GM12878 (cell line): Measurements from ENCODE around the gene NACA. TPM values are rescaled to one million over a fixed set of nuclear protein-coding genes. Genes with fewer than 3 reads are reported as not detected.

Experiments
- ATAC-seq: fragments of 200-7000 bp; cut with Tn5 transposase; 3 replicates; pipeline ENCODE4 v1.9.1; 2020; ENCODE audit warnings: mild to moderate bottlenecking, moderate library complexity
- BruUV-seq: library from RNA; stranded (reverse); fragments of 400-500 nt; replicated peaks from 2 replicates; lab custom pipeline; 2021; lab: Mats Ljungman, UMichigan
- CTCF ChIA-PET: fragments of 300-600 bp; sonication (Branson Sonifier 250); formaldehyde crosslinking; extraction: SDS; loops from one replicate; lab custom pipeline; 2021; ENCODE audit warnings: inconsistent platforms; lab: Yijun Ruan, JAX
- POLR2A ChIA-PET: fragments of 350-600 bp; formaldehyde crosslinking; extraction: SDS; loops from one replicate; lab custom pipeline; 2021; ENCODE audit warnings: inconsistent platforms; lab: Charles Lee
- RAD21 ChIA-PET: fragments of 300-600 bp; sonication (Branson Sonifier 250); formaldehyde crosslinking; loops from one replicate; lab custom pipeline; 2023; ENCODE audit warnings: antibody characterized with exemption; ENCODE audit not compliant: unreplicated experiment; lab: Charles Lee
- SMC1A ChIA-PET: fragments of 300-600 bp; sonication (Branson Sonifier 250); formaldehyde crosslinking; loops from one replicate; lab custom pipeline; 2023; ENCODE audit not compliant: unreplicated experiment, uncharacterized antibody; lab: Charles Lee
- DNase-seq: peaks from one replicate; pipeline ENCODE4 v3.0.0-alpha.2; 2011; ENCODE audit warnings: low read depth, low spot score
- FAIRE-seq: peaks from 3 replicates; lab custom pipeline; 2011; peaks lifted over from hg19 to GRCh38; lab: Jason Lieb, UNC
- H2AFZ ChIP-seq: 2 replicates; pipeline ENCODE4 v1.6.0; 2011; ENCODE audit warnings: low read depth, low read length, control low read depth; ENCODE audit not compliant: control insufficient read depth
- H3K27ac ChIP-seq: 2 replicates; pipeline ENCODE4 v1.5.1; 2011; ENCODE audit warnings: control low read depth; ENCODE audit not compliant: control insufficient read depth, insufficient read depth
- H3K27me3 ChIP-seq, 2 experiments: replicated peaks in 1 of 2; 2 replicates each; pipeline versions ENCODE4 v1.6.0 to v1.6.1; 2011; ENCODE audit warnings: low read length in 1 of 2; ENCODE audit not compliant: control insufficient read depth in 2 of 2, insufficient read depth in 2 of 2
- H3K36me3 ChIP-seq, 2 experiments: 2 replicates each; pipeline ENCODE4 v1.5.1; 2011; ENCODE audit warnings: low read length in 1 of 2; ENCODE audit not compliant: control insufficient read depth in 2 of 2, insufficient read depth in 2 of 2
- H3K4me1 ChIP-seq: 2 replicates; pipeline ENCODE4 v1.6.1; 2011; ENCODE audit warnings: mild to moderate bottlenecking, low read length, moderate library complexity, mixed read lengths; ENCODE audit not compliant: control insufficient read depth, insufficient read depth
- H3K4me2 ChIP-seq: 2 replicates; pipeline ENCODE4 v1.6.0; 2011; ENCODE audit warnings: control low read depth; ENCODE audit not compliant: control insufficient read depth, insufficient read depth
- H3K4me3 ChIP-seq: fragments of 200-600 bp; sonication (generic); 2 replicates; pipeline ENCODE4 v1.5.1; 2016
- H3K79me2 ChIP-seq: 2 replicates; pipeline ENCODE4 v1.6.0; 2011; ENCODE audit warnings: low read length; ENCODE audit not compliant: control insufficient read depth, insufficient read depth
- H3K9ac ChIP-seq: 2 replicates; pipeline ENCODE4 v1.8.0; 2011; ENCODE audit warnings: low read length, control low read depth, mixed read lengths; ENCODE audit not compliant: control insufficient read depth, insufficient read depth
- H3K9me3 ChIP-seq: replicated peaks from 3 replicates; pipeline ENCODE4 v1.5.1; 2011; ENCODE audit warnings: mild to moderate bottlenecking, low read length; ENCODE audit not compliant: control insufficient read depth, insufficient read depth
- H4K20me1 ChIP-seq: 2 replicates; pipeline ENCODE4 v1.6.0; 2011; ENCODE audit not compliant: control insufficient read depth, insufficient read depth
- CEBPB ChIP-seq, 2 experiments: fragments of 150-350 bp in 1 of 2; IDR thresholded peaks; 2 replicates each; pipeline ENCODE4 v1.6.1; 2012 to 2014; ENCODE audit warnings: low read depth in 2 of 2, low read length in 2 of 2, borderline replicate concordance in 1 of 2, inconsistent platforms in 1 of 2
- CHD2 ChIP-seq: IDR thresholded peaks from 2 replicates; pipeline ENCODE4 v1.6.1; 2011; ENCODE audit warnings: low read depth, low read length, improper control_type of control experiment, borderline replicate concordance
- EP300 ChIP-seq, 2 experiments: fragments of 150-350 bp in 1 of 2; IDR thresholded peaks; 2 replicates each; pipeline ENCODE4 v1.6.1; 2011 to 2012; ENCODE audit warnings: low read depth in 2 of 2, low read length in 2 of 2, borderline replicate concordance in 1 of 2, improper control_type of control experiment in 1 of 2, inconsistent platforms in 1 of 2; ENCODE audit not compliant: control insufficient read depth in 1 of 2
- FOXM1 ChIP-seq: IDR thresholded peaks from 2 replicates; pipeline ENCODE4 v1.6.1; 2012; ENCODE audit warnings: low read depth, mild to moderate bottlenecking, inconsistent platforms, low read length, moderate library complexity
- GABPA ChIP-seq: IDR thresholded peaks from 2 replicates; pipeline ENCODE4 v1.6.1; 2014; ENCODE audit warnings: antibody characterized with exemption, low read depth, mild to moderate bottlenecking, inconsistent platforms
- HDAC6 ChIP-seq: fragments of 200-600 bp; sonication (generic); IDR thresholded peaks from one replicate; pipeline ENCODE4 v1.8.0; 2017; ENCODE audit warnings: antibody characterized with exemption; ENCODE audit not compliant: unreplicated experiment
- IRF5 ChIP-seq: fragments of 450-650 bp; IDR thresholded peaks from 2 replicates; pipeline ENCODE4 v1.6.1; 2017; ENCODE audit warnings: borderline replicate concordance
- KDM1A ChIP-seq: fragments of 200-600 bp; sonication (generic); IDR thresholded peaks from 2 replicates; pipeline ENCODE4 v1.6.1; 2016; ENCODE audit warnings: borderline replicate concordance
- NFYB ChIP-seq: IDR thresholded peaks from 2 replicates; pipeline ENCODE4 v1.6.1; 2011; ENCODE audit warnings: low read depth, mild to moderate bottlenecking, low read length, improper control_type of control experiment, moderate library complexity; ENCODE audit not compliant: insufficient read depth
- NKRF ChIP-seq: fragments of 450-650 bp; conservative IDR thresholded peaks from 2 replicates; pipeline ENCODE4 v1.6.1; 2017; ENCODE audit warnings: mild to moderate bottlenecking, moderate library complexity
- NR2C2 ChIP-seq: IDR thresholded peaks from 2 replicates; pipeline ENCODE4 v1.6.1; 2011; ENCODE audit warnings: borderline replicate concordance, low read depth; ENCODE audit not compliant: control insufficient read depth, insufficient read length
- RUNX3 ChIP-seq: IDR thresholded peaks from 2 replicates; pipeline ENCODE4 v1.6.1; 2012; ENCODE audit warnings: low read length, inconsistent platforms
- ZNF622 ChIP-seq: fragments of 450-650 bp; IDR thresholded peaks from 2 replicates; pipeline ENCODE4 v1.6.1; 2017; ENCODE audit warnings: mild to moderate bottlenecking, inconsistent platforms
- WGBS: methylation state at CpG from one replicate; pipeline ENCODE4 v1.1.6; 2016; ENCODE audit warnings: low lambda C conversion rate; ENCODE audit not compliant: insufficient replicate concordance, insufficient coverage; ENCODE audit errors: missing lambda C conversion rate; 5-methylcytosine and 5-hydroxymethylcytosine counted together
- in situ Hi-C: fragments of 300-500 bp; cut with MboI; formaldehyde crosslinking; loops from 9 replicates; pipeline ENCODE4 v1.14.3; 2018; ENCODE audit warnings: mixed read lengths
- intact Hi-C: fragments of 100-400 bp; cut with micrococcal nuclease; formaldehyde crosslinking; loops from one replicate; pipeline ENCODE4 v1.14.2; 2022; ENCODE audit not compliant: unreplicated experiment
- polyA plus RNA-seq, 11 experiments: library from polyadenylated mRNA; depleted of rRNA in 4 of 11; unstranded in 6 of 11; stranded (reverse) in 5 of 11; fragments of >200 nt; fragmentation: Nextera tagmentation in 4 of 11; fragmentation: Illumina TruSeq in 1 of 11; extraction: Ambion mirVana in 4 of 11; extraction: Trizol in 1 of 11; gene quantifications; 1 replicate in 1 of 11; 2 replicates in 10 of 11; pipeline versions ENCODE4 v1.2.1 to v1.2.3, GENCODE V29; 2011 to 2016; ENCODE audit warnings: inconsistent platforms in 2 of 11, missing spikeins in 2 of 11, low read depth in 1 of 11
- total RNA-seq, 4 experiments: library from RNA; depleted of rRNA in 3 of 4; stranded (reverse); fragments of >200 nt in 3 of 4; fragmentation: Illumina TruSeq in 1 of 4; extraction: Trizol in 1 of 4; gene quantifications; 2 replicates each; pipeline versions ENCODE4 v1.2.1 to v1.2.3, GENCODE V29; 2013 to 2021
- TF ChIP-seq, protein P1 (sequence below): IDR thresholded peaks from 2 replicates; pipeline ENCODE4 v1.6.1; 2012; ENCODE audit warnings: low read depth, low read length, improper control_type of control experiment

Gene NACA
- total and polyA plus RNA-seq, 10 of the 15 experiments (the other 5 are each of a cell fraction or from before 2014, with no cell fraction given): 1,181 to 2,782 (median 1,905) TPM

- no peaks in the 10 kb centered on the region for H3K27me3 ChIP-seq
- H3K27ac ChIP-seq: no peak overlapping the region
- CTCF ChIA-PET: interaction anchor here (1.2 kb wide), 1 partner anchor 10 kb away, joined by 3 read pairs; no protein-coding TSS in a partner anchor
- no peak overlapping the region for H3K4me3 ChIP-seq
- in situ Hi-C loops: no loop called here
- TF ChIP-seq GABPA (no peak), NR2C2 (no peak), KDM1A (no peak), IRF5 (no peak), CHD2 (no peak), EP300 (IDR thresholded peaks at IDR 0.05; ENCODE audit: borderline replicate concordance in 1 of 2, control insufficient read depth in 1 of 2, low read depth in 2 of 2, low read length in 2 of 2) (no peak), FOXM1 (no peak), NKRF (no peak), ZNF622 (no peak), NFYB (no peak), CEBPB (IDR thresholded peaks at IDR 0.05; ENCODE audit: borderline replicate concordance in 1 of 2, low read depth in 2 of 2, low read length in 2 of 2) (no peak), RUNX3 (no peak), HDAC6 (no peak)
- TF ChIP-seq, protein P1, sequence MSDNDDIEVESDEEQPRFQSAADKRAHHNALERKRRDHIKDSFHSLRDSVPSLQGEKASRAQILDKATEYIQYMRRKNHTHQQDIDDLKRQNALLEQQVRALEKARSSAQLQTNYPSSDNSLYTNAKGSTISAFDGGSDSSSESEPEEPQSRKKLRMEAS: no peak
- TF ChIP-seq, all 136 proteins: peak for 0
- WGBS: 82% methylated on average over 5 of the region's 5 CpGs
- ATAC-seq (peak; percentile 32), DNase-seq (no peak), FAIRE-seq (no peak)
- intact Hi-C loops: no loop called here
- SMC1A ChIA-PET: interaction anchor here (0.7 to 1.7 kb wide), 3 partner anchors 10 to 136 kb away, joined by 3 to 9 read pairs (median 3); no protein-coding TSS in a partner anchor
- peaks cover under 1% of the 10 kb centered on the region; the same call in 1 of the 2 replicates for H4K20me1 ChIP-seq
- H3K4me2 ChIP-seq: no peak overlapping the region
- H3K36me3 ChIP-seq: peaks cover 11 to 24% of the 10 kb centered on the region in 2 experiments
- peaks cover under 1% of the 10 kb centered on the region for H3K79me2 ChIP-seq
- no peaks in the 10 kb centered on the region for H3K9me3 ChIP-seq
- no peak overlapping the region for H3K9ac ChIP-seq
- no peak overlapping the region for H2AFZ ChIP-seq
- BruUV-seq: no TSS peak
- POLR2A ChIA-PET: interaction anchor here (0.6 to 1.9 kb wide), 5 partner anchors 13 to 180 kb away, joined by 3 to 5 read pairs (median 4); partner anchors contain the start of gene NACA
- RAD21 ChIA-PET: interaction anchor here (0.7 to 1.2 kb wide), 3 partner anchors 12 to 213 kb away, joined by 3 read pairs; no protein-coding TSS in a partner anchor
- H3K4me1 ChIP-seq: no peaks in the 10 kb centered on the region
Observed at GRCh38 chr12:56709759-56710376, 15.2 kb downstream of the NACA start.
